IMR-90 (cell line): ENCODE measurements around the gene PTP4A2. TPM values are rescaled to one million over a fixed set of nuclear protein-coding genes. Genes with fewer than 3 reads are reported as not detected.
A peak's percentile ranks its signal among the peaks of the same experiment; 100 is the strongest.

Experiments used
- ATAC-seq: fragments of 200-7000 bp; cut with Tn5 transposase; 2 replicates; pipeline ENCODE4 v1.9.1; 2020; ENCODE audit warnings: low read depth, mild to moderate bottlenecking, moderate library complexity
- BruUV-seq: library from RNA; stranded (reverse); fragments of 400-500 nt; replicated peaks from 2 replicates; lab custom pipeline; 2021; lab: Mats Ljungman, UMichigan
- CTCF ChIA-PET: fragments of 300-600 bp; formaldehyde crosslinking; extraction: SDS; loops from one replicate; lab custom pipeline; 2021; ENCODE audit warnings: antibody characterized with exemption; lab: Yijun Ruan, JAX
- POLR2A ChIA-PET: fragments of 300-600 bp; sonication (Branson Sonifier 250); formaldehyde crosslinking; loops from one replicate; lab custom pipeline; 2022; ENCODE audit warnings: antibody characterized with exemption; ENCODE audit not compliant: unreplicated experiment; lab: Charles Lee
- DNase-seq: peaks from one replicate; pipeline ENCODE4 v3.0.0; 2013
- H2AFZ ChIP-seq: replicated peaks from 2 replicates; pipeline ENCODE3; 2013; ENCODE audit warnings: low read length, mild to moderate bottlenecking; ENCODE audit not compliant: poor library complexity
- H2AK5ac ChIP-seq: 2 replicates; pipeline ENCODE4 v1.6.1; 2013; ENCODE audit warnings: low read depth, low read length, inconsistent platforms
- H2AK9ac ChIP-seq: replicated peaks from 2 replicates; pipeline ENCODE3; 2013; ENCODE audit warnings: mild to moderate bottlenecking, low read depth, low read length, moderate library complexity; ENCODE audit not compliant: poor library complexity
- H2BK120ac ChIP-seq: 2 replicates; pipeline ENCODE4 v1.6.1; 2013; ENCODE audit warnings: low read depth, low read length, inconsistent platforms
- H2BK15ac ChIP-seq: 3 replicates; pipeline ENCODE4 v1.6.1; 2013; ENCODE audit warnings: low read depth, low read length, inconsistent platforms
- H2BK20ac ChIP-seq: 2 replicates; pipeline ENCODE4 v1.6.1; 2013; ENCODE audit warnings: low read depth, mild to moderate bottlenecking, inconsistent platforms, low read length, moderate library complexity
- H2BK5ac ChIP-seq: 2 replicates; pipeline ENCODE4 v1.6.1; 2013; ENCODE audit warnings: mild to moderate bottlenecking, low read depth, low read length, inconsistent platforms; ENCODE audit not compliant: poor library complexity, severe bottlenecking
- H3K14ac ChIP-seq: replicated peaks from 2 replicates; pipeline ENCODE4 v1.6.1; 2013; ENCODE audit warnings: low read depth, low read length, inconsistent platforms
- H3K18ac ChIP-seq: 2 replicates; pipeline ENCODE4 v1.6.1; 2013; ENCODE audit warnings: low read depth, low read length, control low read depth
- H3K23ac ChIP-seq: 2 replicates; pipeline ENCODE4 v1.6.1; 2013; ENCODE audit warnings: low read depth, low read length, inconsistent platforms
- H3K27ac ChIP-seq: 2 replicates; pipeline ENCODE4 v1.5.1; 2013; ENCODE audit warnings: mild to moderate bottlenecking, control low read depth, low read length; ENCODE audit not compliant: insufficient read depth
- H3K27me3 ChIP-seq: 2 replicates; pipeline ENCODE4 v1.6.1; 2013; ENCODE audit warnings: low read length; ENCODE audit not compliant: control insufficient read depth, insufficient read depth
- H3K36me3 ChIP-seq: 2 replicates; pipeline ENCODE4 v1.6.1; 2013; ENCODE audit warnings: low read length, mixed read lengths; ENCODE audit not compliant: control insufficient read depth, insufficient read depth
- H3K4ac ChIP-seq: 2 replicates; pipeline ENCODE4 v1.6.1; 2013; ENCODE audit warnings: low read depth, low read length, inconsistent platforms
- H3K4me1 ChIP-seq: 2 replicates; pipeline ENCODE4 v1.6.1; 2013; ENCODE audit warnings: low read length, mixed read lengths; ENCODE audit not compliant: control insufficient read depth, insufficient read depth
- H3K4me2 ChIP-seq: 2 replicates; pipeline ENCODE4 v1.6.1; 2013; ENCODE audit warnings: low read depth, mild to moderate bottlenecking, control low read depth, low read length, moderate library complexity
- H3K4me3 ChIP-seq: 2 replicates; pipeline ENCODE4 v1.5.1; 2013; ENCODE audit warnings: low read depth, mild to moderate bottlenecking, control low read depth, low read length, moderate library complexity; ENCODE audit not compliant: insufficient read depth
- H3K56ac ChIP-seq: 2 replicates; pipeline ENCODE4 v1.6.1; 2013; ENCODE audit warnings: low read length, inconsistent platforms; ENCODE audit not compliant: insufficient read depth; ENCODE audit errors: extremely low read depth
- H3K79me1 ChIP-seq, 2 experiments: 2 replicates each; pipeline ENCODE4 v1.6.1; 2013; ENCODE audit warnings: low read length in 2 of 2, inconsistent platforms in 1 of 2, low read depth in 1 of 2
- H3K9ac ChIP-seq: 2 replicates; pipeline ENCODE4 v1.6.1; 2013; ENCODE audit warnings: low read depth, low read length, control low read depth
- H3K9me1 ChIP-seq: 2 replicates; pipeline ENCODE4 v1.6.1; 2013; ENCODE audit warnings: low read length, inconsistent platforms; ENCODE audit not compliant: insufficient read depth
- H3K9me3 ChIP-seq: 2 replicates; pipeline ENCODE4 v1.6.1; 2013; ENCODE audit warnings: low read length; ENCODE audit not compliant: control insufficient read depth, insufficient read depth
- H4K20me1 ChIP-seq: 2 replicates; pipeline ENCODE4 v1.6.1; 2013; ENCODE audit warnings: low read length, inconsistent platforms; ENCODE audit not compliant: insufficient read depth
- H4K5ac ChIP-seq: 2 replicates; pipeline ENCODE4 v1.6.1; 2013; ENCODE audit warnings: mild to moderate bottlenecking, low read depth, low read length, control low read depth
- H4K8ac ChIP-seq, 2 experiments: 2 replicates each; pipeline ENCODE4 v1.6.1; 2013; ENCODE audit warnings: low read depth in 2 of 2, low read length in 2 of 2, control low read depth in 1 of 2, inconsistent platforms in 1 of 2
- H4K91ac ChIP-seq: 2 replicates; pipeline ENCODE4 v1.6.1; 2013; ENCODE audit warnings: low read depth, low read length, inconsistent platforms; ENCODE audit not compliant: insufficient read depth
- MXI1 ChIP-seq: IDR thresholded peaks from 2 replicates; pipeline ENCODE4 v1.6.1; 2012; ENCODE audit warnings: low read depth, mild to moderate bottlenecking, low read length, moderate library complexity, borderline replicate concordance
- NFE2L2 ChIP-seq: fragments of 150-350 bp; IDR thresholded peaks from 2 replicates; pipeline ENCODE4 v1.6.1; 2016; ENCODE audit warnings: low read depth, mild to moderate bottlenecking, low read length
- RCOR1 ChIP-seq: IDR thresholded peaks from 2 replicates; pipeline ENCODE4 v1.6.1; 2012; ENCODE audit warnings: mild to moderate bottlenecking, low read length, improper control_type of control experiment; ENCODE audit not compliant: insufficient replicate concordance
- RFX5 ChIP-seq: IDR thresholded peaks from 2 replicates; pipeline ENCODE4 v1.8.0; 2012; ENCODE audit warnings: low read depth, mild to moderate bottlenecking, low read length, moderate library complexity
- SMC3 ChIP-seq: fragments of 150-350 bp; IDR thresholded peaks from 2 replicates; pipeline ENCODE4 v1.6.1; 2016; ENCODE audit warnings: low read depth, mild to moderate bottlenecking, antibody characterized with exemption, low read length, moderate library complexity
- WGBS, 2 experiments: methylation state at CpG; one replicate each; pipeline versions ENCODE4 v1.1.5 to v1.1.7; 2013; ENCODE audit warnings: missing lambda C conversion rate in 2 of 2; ENCODE audit not compliant: insufficient read length in 1 of 2; ENCODE audit errors: extremely low coverage in 2 of 2; 5-methylcytosine and 5-hydroxymethylcytosine counted together
- dilution Hi-C: fragments of 300-500 bp; cut with HindIII; formaldehyde crosslinking; loops from one replicate; pipeline ENCODE4 v1.14.3; 2018; ENCODE audit warnings: low sequenced_read_pairs; ENCODE audit not compliant: unreplicated experiment
- in situ Hi-C: fragments of 300-500 bp; cut with MboI; formaldehyde crosslinking; loops from 3 replicates; pipeline ENCODE4 v1.14.3; 2019; ENCODE audit warnings: low sequenced_read_pairs, inconsistent platforms, mixed read lengths
- intact Hi-C: fragments of 100-400 bp; cut with micrococcal nuclease; formaldehyde crosslinking; loops from 2 replicates; pipeline ENCODE4 v1.10.0; 2022
- polyA plus RNA-seq, 3 experiments: library from polyadenylated mRNA; depleted of rRNA; stranded (reverse); fragments of >200 nt; gene quantifications; 2 replicates each; pipeline ENCODE4 v1.2.3, GENCODE V29; 2012; ENCODE audit warnings: low replicate concordance in 1 of 3
- total RNA-seq: library from RNA; depleted of rRNA; stranded (reverse); fragments of >200 nt; gene quantifications from 2 replicates; pipeline ENCODE4 v1.2.3, GENCODE V29; 2012
- TF ChIP-seq, protein P1 (sequence below): fragments of 150-350 bp; IDR thresholded peaks from 2 replicates; pipeline ENCODE4 v1.6.1; 2016; ENCODE audit warnings: low read depth, mild to moderate bottlenecking, low read length, moderate library complexity, borderline replicate concordance

Gene PTP4A2
- total and polyA plus RNA-seq, 2 of the 4 experiments (the other 2 are of a cell fraction) = 135 to 328 TPM

DNA sequence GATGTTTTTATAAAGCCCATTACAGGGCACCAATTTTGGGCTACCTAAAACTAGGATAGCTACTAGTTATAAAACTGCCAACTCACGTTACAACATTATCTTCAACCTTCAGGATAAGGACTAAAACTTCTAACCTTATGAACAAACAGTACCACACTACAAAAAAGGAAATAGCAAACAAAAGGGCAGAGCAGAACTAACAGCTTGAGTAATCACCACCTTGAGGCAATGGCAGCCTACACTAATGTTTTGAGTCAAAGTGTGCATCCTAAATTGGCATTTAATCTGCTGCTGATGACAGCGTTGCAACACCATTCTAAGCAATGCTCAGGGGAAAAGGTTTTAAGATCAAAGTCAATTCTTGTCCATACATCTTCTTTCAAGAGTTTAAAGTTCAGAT, 27.2 kb downstream of the PTP4A2 start:
- WGBS, 2 experiments = 83% methylated on average over 1 of the region's 2 CpGs; no CpG with 5 or more reads in 1 of the 2 experiments
- POLR2A ChIA-PET = no interaction called here

More for the DNA sequence above, 27.2 kb downstream of the PTP4A2 start:
- no peak overlapping the region for H3K56ac ChIP-seq
- no peak overlapping the region for H4K8ac ChIP-seq
- H3K4me2 ChIP-seq = peak overlapping the region; percentile 34; the same call in 1 of the 2 replicates
- H3K4me3 ChIP-seq = no peak overlapping the region
- ATAC-seq (no peak), DNase-seq (no peak)
- no peak overlapping the region for H3K23ac ChIP-seq
- H3K79me1 ChIP-seq = peaks cover 25 to 73% of the 10 kb centered on the region in 2 experiments
- peaks cover 43% of the 10 kb centered on the region for H3K36me3 ChIP-seq
- no peak overlapping the region for H2AFZ ChIP-seq
- H3K9me3 ChIP-seq = no peaks in the 10 kb centered on the region
- H3K4ac ChIP-seq = no peak overlapping the region
- no peak overlapping the region for H2BK15ac ChIP-seq
- TF ChIP-seq, protein P1, sequence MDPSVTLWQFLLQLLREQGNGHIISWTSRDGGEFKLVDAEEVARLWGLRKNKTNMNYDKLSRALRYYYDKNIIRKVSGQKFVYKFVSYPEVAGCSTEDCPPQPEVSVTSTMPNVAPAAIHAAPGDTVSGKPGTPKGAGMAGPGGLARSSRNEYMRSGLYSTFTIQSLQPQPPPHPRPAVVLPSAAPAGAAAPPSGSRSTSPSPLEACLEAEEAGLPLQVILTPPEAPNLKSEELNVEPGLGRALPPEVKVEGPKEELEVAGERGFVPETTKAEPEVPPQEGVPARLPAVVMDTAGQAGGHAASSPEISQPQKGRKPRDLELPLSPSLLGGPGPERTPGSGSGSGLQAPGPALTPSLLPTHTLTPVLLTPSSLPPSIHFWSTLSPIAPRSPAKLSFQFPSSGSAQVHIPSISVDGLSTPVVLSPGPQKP = no peak
- TF ChIP-seq MXI1 (no peak), SMC3 (no peak), RFX5 (no peak), RCOR1 (no peak), NFE2L2 (no peak)
- H3K9me1 ChIP-seq = peaks cover 6% of the 10 kb centered on the region
- H4K91ac ChIP-seq = no peak overlapping the region
- H3K4me1 ChIP-seq = peaks cover 1% of the 10 kb centered on the region; the same call in 1 of the 2 replicates
- H2BK120ac ChIP-seq = no peak overlapping the region
- H4K5ac ChIP-seq = no peak overlapping the region
- H2AK9ac ChIP-seq = no peak overlapping the region
- H4K20me1 ChIP-seq = peaks cover 61% of the 10 kb centered on the region
- no TSS peak for BruUV-seq
- no peak overlapping the region for H3K9ac ChIP-seq
- H2BK5ac ChIP-seq = peak overlapping the region; percentile 15
- H2AK5ac ChIP-seq = no peak overlapping the region
- H3K14ac ChIP-seq = no peak overlapping the region
- H2BK20ac ChIP-seq = no peak overlapping the region
- dilution Hi-C loops (no loop called here), in situ Hi-C loops (no loop called here), intact Hi-C loops (no loop called here)
- no peak overlapping the region for H3K18ac ChIP-seq
- no peak overlapping the region for H3K27ac ChIP-seq
- CTCF ChIA-PET = interaction anchor here (0.6 to 1.5 kb wide), 2 partner anchors 53 to 146 kb away, joined by 3 to 7 read pairs; no protein-coding TSS in a partner anchor
- H3K27me3 ChIP-seq = no peaks in the 10 kb centered on the region
